Heart right ventricle (tissue), 16 donors: ENCODE results near the gene LINGO4. TPM values are rescaled to one million over a fixed set of nuclear protein-coding genes. Genes with fewer than 3 reads are reported as not detected.

Experiments used
- ATAC-seq, 8 donors: fragments of 200-7000 bp; cut with Tn5 transposase; one replicate each; pipeline ENCODE4 v1.9.1; 2020; ENCODE audit warnings: mild to moderate bottlenecking in 8 of 8, moderate library complexity in 8 of 8, moderate number of reproducible peaks in 1 of 8
- DNase-seq, 2 donors: peaks; one replicate each; pipeline ENCODE4 v3.0.0-alpha.2; 2020
- H3K27ac ChIP-seq, 10 donors: fragments of 200-600 bp; sonication (generic) in 2 of 10; one replicate each; pipeline versions ENCODE4 v1.5.0 to v1.8.0; 2020 to 2022; ENCODE audit warnings: mild to moderate bottlenecking in 3 of 10
- H3K27me3 ChIP-seq, 7 donors: fragments of 200-600 bp; one replicate each; pipeline ENCODE4 v1.8.0; 2021 to 2022; ENCODE audit warnings: mild to moderate bottlenecking in 2 of 7
- H3K36me3 ChIP-seq, 9 donors: fragments of 200-600 bp; sonication (generic) in 1 of 9; one replicate each; pipeline versions ENCODE4 v1.5.0 to v1.8.0; 2020 to 2022; ENCODE audit warnings: mild to moderate bottlenecking in 2 of 9
- H3K4me1 ChIP-seq, 9 donors: fragments of 200-600 bp; sonication (generic) in 1 of 9; one replicate each; pipeline versions ENCODE4 v1.5.0 to v1.8.0; 2020 to 2022; ENCODE audit warnings: mild to moderate bottlenecking in 4 of 9
- H3K4me3 ChIP-seq, 10 donors: fragments of 200-600 bp; sonication (generic) in 2 of 10; one replicate each; pipeline versions ENCODE4 v1.5.0 to v1.8.0; 2020 to 2022; ENCODE audit warnings: mild to moderate bottlenecking in 7 of 10, moderate library complexity in 2 of 10
- H3K9me3 ChIP-seq, 11 donors: fragments of 200-600 bp in 10 of 11; sonication (generic) in 2 of 11; one replicate each; pipeline versions ENCODE4 v1.5.0 to v1.8.0; 2013 to 2022; ENCODE audit warnings: mild to moderate bottlenecking in 2 of 11, control low read depth in 1 of 11, moderate library complexity in 1 of 11
- CTCF ChIP-seq, 9 donors: fragments of 200-600 bp; sonication (generic) in 2 of 9; IDR thresholded peaks; one replicate each; pipeline versions ENCODE4 v1.5.0 to v1.8.0; 2021 to 2022; ENCODE audit warnings: antibody characterized with exemption in 9 of 9, mild to moderate bottlenecking in 5 of 9, moderate library complexity in 1 of 9
- WGBS, 2 donors: extraction: QIAGEN DNeasy Blood & Tissue Kit; methylation state at CpG; one replicate each; pipeline ENCODE4 v1.1.7; 2013; ENCODE audit warnings: inconsistent platforms in 1 of 2; 5-methylcytosine and 5-hydroxymethylcytosine counted together
- intact Hi-C, 10 donors: fragments of 100-400 bp; cut with DNase I; formaldehyde crosslinking; loops; one replicate each; pipeline versions ENCODE4 v1.11.1 to v1.14.2; 2022
- polyA plus RNA-seq, 2 donors: library from polyadenylated mRNA; stranded (reverse); fragments of 200-250 nt; gene quantifications; one replicate each; pipeline ENCODE4 v1.2.3, GENCODE V29; 2013
- total RNA-seq, 10 donors: library from RNA; stranded (reverse); fragmentation: NEBNext Ultra II Directional in 3 of 10; extraction: Animal tissue kit (Norgen Biotek cat#: 25700) in 3 of 10; gene quantifications; one replicate each; pipeline versions ENCODE4 v1.2.1 to v1.2.4, GENCODE V29; 2021 to 2023
- donor health status: Arrhythmogenic right ventricular cardiomyopathy.
- donor health status: ischemic (EF 13 %, LVEDD 7.1; RV severe dilation, severe dysfunction).
- donor health status: healthy with polysubstance abuse.
- donor health status: DM: no; HTN: yes; CAD: no.
- donor health status: DM: no; HTN: no; CAD: no.
- donor health status: ischemic (EF 25% LVEDD 6.9; RV normal size, moderate dysfunction).
- donor health status: ischemic (EF 25% LVEDD 5.7; RV mildly dilated, moderate dysfunction).
- donor health status: healthy.
- donor health status: DM: yes; HTN: yes; CAD: no.
- donor health status: Ischemic cardiomyopathy.
- donor health status: ischemic (EF 35%, LVEDD 5.7; RV mildly dilated, moderate dysfunction).
- donor health status: nonischemic (EF 11% LVEDD 7.7; RV severe dilation, severe dysfunction).
- donor health status: DM: yes; HTN: yes; CAD: no.
- donor health status: PGD.
- donor health status: ischemic (EF 29% LVEDD 5.4; RV normal size, mild dysfunction).
- donor health status: nonischemic (EF 23%, LVEDD 6.1; RV moderate dilation, normal function).

Gene LINGO4
- total and polyA plus RNA-seq, 12 donors: 0.10 to 2.7 (median 0.68) TPM

DNA sequence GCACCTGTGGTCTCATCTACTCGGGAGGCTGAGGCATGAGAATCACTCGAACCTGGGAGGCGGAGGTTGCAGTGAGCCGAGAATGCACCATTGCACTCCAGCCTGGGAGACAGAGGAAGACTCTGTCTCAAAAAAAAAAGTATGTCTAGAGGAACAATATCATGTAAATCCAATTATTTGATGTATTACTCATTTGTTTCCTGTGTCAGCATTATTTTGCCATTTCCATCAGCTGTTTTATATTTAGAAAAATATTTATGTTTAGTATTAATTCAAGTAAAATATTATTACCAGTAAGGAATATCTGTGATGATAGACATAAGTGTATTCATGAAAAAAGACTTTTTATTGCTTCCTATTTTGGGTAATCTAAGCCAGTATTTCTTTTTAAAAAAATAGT, 27.9 kb downstream of the LINGO4 start:
- 96% methylated on average over 4 of the region's 4 CpGs for WGBS, 2 donors

DNA sequence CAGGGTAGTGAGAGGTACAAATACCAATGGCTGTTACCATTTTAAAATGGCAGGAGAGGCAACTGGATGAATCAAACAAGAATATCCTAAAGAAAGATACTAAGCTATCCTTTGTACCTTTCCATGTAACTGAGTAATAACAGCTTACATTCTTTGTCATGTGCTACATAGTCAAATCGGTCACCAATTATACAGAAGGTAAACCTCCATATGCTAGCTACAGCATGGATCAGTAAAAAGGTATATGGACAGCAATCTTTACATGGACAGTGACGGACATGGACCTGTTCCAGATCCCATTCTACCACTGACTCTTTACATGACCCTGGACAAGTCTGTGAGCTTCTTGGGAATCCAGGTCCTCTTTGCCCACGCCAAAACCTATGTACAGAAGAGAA, 28.6 kb downstream of the LINGO4 start:
- TF ChIP-seq CTCF (IDR thresholded peaks at IDR 0.05): no peak
- Histone ChIP-seq H3K27ac (no peak overlapping the region), H3K4me3 (no peak overlapping the region), H3K27me3 (no peaks in the 10 kb centered on the region), H3K36me3 (peaks cover 0 to 79% (median 10%) of the 10 kb centered on the region in 9 donors), H3K4me1 (no peaks in the 10 kb centered on the region), H3K9me3 (no peaks in the 10 kb centered on the region)
- ATAC-seq: no peak
- DNase-seq: no peak
- intact Hi-C loops: no loop called here
- WGBS, 2 donors: 78 to 86% methylated on average over 3 of the region's 3 CpGs

More for the DNA sequence above, 27.9 kb downstream of the LINGO4 start:
- Histone ChIP-seq H3K4me3 (no peak overlapping the region), H3K27me3 (no peaks in the 10 kb centered on the region), H3K36me3 (peaks cover 0 to 86% (median 10%) of the 10 kb centered on the region in 9 donors), H3K27ac (no peak overlapping the region), H3K9me3 (no peaks in the 10 kb centered on the region), H3K4me1 (peaks cover 0 to under 1% (median 0%) of the 10 kb centered on the region in 9 donors)
- ATAC-seq (no peak), DNase-seq (no peak)
- TF ChIP-seq CTCF (IDR thresholded peaks at IDR 0.05): no peak
- intact Hi-C loops: no loop called here

DNA sequence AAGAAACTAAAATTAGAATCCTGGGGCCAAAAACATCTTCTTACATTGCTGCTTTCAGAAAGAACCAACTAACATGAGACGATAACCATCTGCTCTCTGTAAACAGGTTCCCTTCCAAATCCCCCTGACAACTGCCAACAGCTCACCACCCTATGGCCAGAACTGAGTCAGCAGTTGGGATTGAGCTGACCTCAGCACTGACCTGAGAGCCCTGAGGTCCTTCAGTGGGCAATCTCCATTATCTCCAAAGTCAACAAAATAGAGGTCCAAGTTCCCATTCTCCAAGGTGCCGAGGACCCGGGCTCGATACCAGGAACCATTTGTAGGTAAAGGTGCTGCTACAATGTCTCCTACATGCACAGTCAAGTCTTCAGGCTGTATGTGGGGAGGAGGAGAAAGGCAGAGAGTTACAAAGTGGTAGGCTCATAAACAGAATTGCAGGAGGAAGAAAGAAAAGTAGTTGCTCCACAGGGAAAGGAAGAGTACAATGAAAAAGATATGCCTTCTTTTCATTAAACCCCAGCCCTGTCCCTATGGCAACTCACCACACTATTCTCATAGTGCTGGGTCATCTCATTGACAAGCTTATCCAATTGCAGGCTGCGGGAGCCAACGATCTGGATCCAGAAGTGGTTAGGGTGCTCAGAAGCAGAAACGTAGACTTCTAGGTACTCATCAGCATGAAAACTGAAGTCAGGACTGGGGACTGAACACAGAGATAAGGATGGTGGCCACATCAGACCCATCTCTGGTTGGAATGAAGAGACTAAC, 29.1 kb downstream of the LINGO4 start:
- H3K4me1 ChIP-seq: no peaks in the 10 kb centered on the region
- 96% methylated on average over 7 of the region's 7 CpGs for WGBS, 2 donors
- peaks cover 0 to 75% (median 10%) of the 10 kb centered on the region in 9 donors for H3K36me3 ChIP-seq
- no peak overlapping the region for H3K4me3 ChIP-seq
- H3K9me3 ChIP-seq: no peaks in the 10 kb centered on the region
- TF ChIP-seq CTCF (IDR thresholded peaks at IDR 0.05): no peak
- H3K27me3 ChIP-seq: no peaks in the 10 kb centered on the region
- DNase-seq (no peak), ATAC-seq (no peak)
- no peak overlapping the region for H3K27ac ChIP-seq
- intact Hi-C loops: no loop called here

DNA sequence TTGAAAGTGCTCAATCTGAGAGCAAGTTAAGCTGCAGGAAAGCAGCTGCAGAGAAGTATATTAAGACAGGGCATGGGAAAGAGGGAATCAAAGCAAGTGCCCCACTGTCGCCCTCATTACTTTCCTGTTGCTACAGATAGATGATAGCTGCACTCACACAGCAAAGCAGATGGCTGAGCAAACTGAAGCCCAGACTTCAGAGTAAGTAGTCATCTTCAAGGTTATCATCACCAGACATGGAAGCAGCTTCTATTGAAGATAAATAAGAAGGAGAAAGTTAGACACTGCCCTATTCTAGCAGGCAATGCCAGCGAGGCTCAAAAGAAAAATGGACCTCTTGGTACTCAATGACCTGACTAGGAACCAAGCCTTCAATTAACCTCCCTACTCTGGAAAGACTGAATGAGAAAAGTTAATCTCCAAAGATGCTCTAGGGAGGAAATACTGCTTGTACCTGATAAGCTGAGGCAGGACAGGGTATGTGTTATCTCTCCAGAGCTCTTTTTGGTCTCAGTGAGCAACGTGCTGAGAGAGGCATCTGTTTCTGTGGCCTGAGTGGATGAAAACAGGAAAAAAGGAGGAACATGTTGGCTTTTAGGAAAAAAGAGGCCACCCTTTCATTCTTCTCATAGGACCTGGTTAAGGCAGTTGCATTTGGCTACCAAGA, 30.8 kb downstream of the LINGO4 start:
- DNase-seq: no peak
- 55 to 56% methylated on average over 3 of the region's 3 CpGs for WGBS, 2 donors

More for the DNA sequence above, 30.8 kb downstream of the LINGO4 start:
- H3K4me1 ChIP-seq: no peaks in the 10 kb centered on the region
- no peak overlapping the region for H3K27ac ChIP-seq
- no peaks in the 10 kb centered on the region for H3K9me3 ChIP-seq
- ATAC-seq: no peak
- TF ChIP-seq CTCF (IDR thresholded peaks at IDR 0.05): no peak
- intact Hi-C loops: no loop called here
- H3K4me3 ChIP-seq: no peak overlapping the region
- H3K36me3 ChIP-seq: peaks cover 0 to 58% (median 10%) of the 10 kb centered on the region in 9 donors
- H3K27me3 ChIP-seq: no peaks in the 10 kb centered on the region
